ENCODE data around the gene SSBP4. TPM values are rescaled to one million over a fixed set of nuclear protein-coding genes. Genes with fewer than 3 reads are reported as not detected.
A peak's percentile ranks its signal among the peaks of the same experiment; 100 is the strongest.

The SSBP4 gene
- total and polyA plus RNA-seq, 12 donors: 17.6 to 51.6 (median 30.1) TPM

- no peak for TF ChIP-seq CTCF (IDR thresholded peaks at IDR 0.05)
Observed at GRCh38 chr19:18416778-18417249, 2.4 kb upstream of the SSBP4 start.

GRCh38 chr19:18417250-18418028 lies 1.8 kb upstream of the SSBP4 start:
- WGBS, 2 donors: 0 to 1% methylated on average over 49 to 53 of the region's 53 CpGs
- peak; percentile 55 to 68 (median 63) for ATAC-seq
- peak; percentile 90 to 91 for DNase-seq
- Histone ChIP-seq H3K4me3 (peak overlapping the region in 9 of 10 donors; percentile 19 to 82 (median 76)), H3K4me1 (peaks cover 28 to 79% (median 71%) of the 10 kb centered on the region in 9 donors), H3K36me3 (no peaks in the 10 kb centered on the region), H3K27me3 (peaks cover 0 to 15% (median 0%) of the 10 kb centered on the region in 7 donors), H3K9me3 (no peaks in the 10 kb centered on the region), H3K27ac (peak overlapping the region; percentile 78 to 99 (median 96))
- intact Hi-C loops (cut with DNase I): loop anchor here in 6 of 10 donors (5.0 to 10.0 kb wide), 4 partner anchors 133 to 213 kb away; partner anchors contain the start of genes RAB3A (in 3 of the 6), IQCN (in 1 of the 6) and JUND (in 1 of the 6)
- TF ChIP-seq CTCF (IDR thresholded peaks at IDR 0.05): no peak

More at GRCh38 chr19:18416778-18417249, 2.4 kb upstream of the SSBP4 start:
- Histone ChIP-seq H3K27ac (peak overlapping the region; percentile 78 to 99 (median 96)), H3K4me3 (peak overlapping the region in 9 of 10 donors; percentile 19 to 82 (median 76)), H3K27me3 (peaks cover 0 to 15% (median 0%) of the 10 kb centered on the region in 7 donors), H3K4me1 (peaks cover 28 to 73% (median 68%) of the 10 kb centered on the region in 9 donors), H3K36me3 (no peaks in the 10 kb centered on the region), H3K9me3 (no peaks in the 10 kb centered on the region)
- DNase-seq (peak; percentile 92 to 96), ATAC-seq (peak; percentile 53 to 66 (median 56))
- WGBS, 2 donors: 1% methylated on average over 38 to 44 of the region's 44 CpGs
- intact Hi-C loops (cut with DNase I): loop anchor here in 6 of 10 donors (5.0 to 10.0 kb wide), 4 partner anchors 132 to 212 kb away; partner anchors contain the start of genes RAB3A (in 3 of the 6), IQCN (in 1 of the 6) and JUND (in 1 of the 6)

- ATAC-seq: peak in 1 of 8 donors; percentile 1
- H3K27ac ChIP-seq: peak overlapping the region; percentile 78 to 99 (median 96)
- peaks cover 28 to 85% (median 77%) of the 10 kb centered on the region in 9 donors for H3K4me1 ChIP-seq
- peak overlapping the region in 9 of 10 donors; percentile 19 to 82 (median 76) for H3K4me3 ChIP-seq
- intact Hi-C loops (cut with DNase I): loop anchor here in 6 of 10 donors (5.0 to 10.0 kb wide), 4 partner anchors 133 to 213 kb away; partner anchors contain the start of genes RAB3A (in 3 of the 6), IQCN (in 1 of the 6) and JUND (in 1 of the 6)
- H3K36me3 ChIP-seq: no peaks in the 10 kb centered on the region
- 8% methylated on average over 28 to 30 of the region's 30 CpGs for WGBS, 2 donors
- H3K27me3 ChIP-seq: peaks cover 0 to 15% (median 0%) of the 10 kb centered on the region in 7 donors
- H3K9me3 ChIP-seq: no peaks in the 10 kb centered on the region
- no peak for TF ChIP-seq CTCF (IDR thresholded peaks at IDR 0.05)
- no peak for DNase-seq
Observed at GRCh38 chr19:18418029-18418482, 1.1 kb upstream of the SSBP4 start.

All from heart right ventricle (tissue), 16 donors.